NCI-H748 (cell line): ENCODE results near the gene AHRR.

ENCODE experiments used
- DNase-seq: peaks from one replicate; lab custom pipeline; 2025; ENCODE audit not compliant: unreplicated experiment; lab: John Stamatoyannopoulos, UW

The AHRR gene

DNA sequence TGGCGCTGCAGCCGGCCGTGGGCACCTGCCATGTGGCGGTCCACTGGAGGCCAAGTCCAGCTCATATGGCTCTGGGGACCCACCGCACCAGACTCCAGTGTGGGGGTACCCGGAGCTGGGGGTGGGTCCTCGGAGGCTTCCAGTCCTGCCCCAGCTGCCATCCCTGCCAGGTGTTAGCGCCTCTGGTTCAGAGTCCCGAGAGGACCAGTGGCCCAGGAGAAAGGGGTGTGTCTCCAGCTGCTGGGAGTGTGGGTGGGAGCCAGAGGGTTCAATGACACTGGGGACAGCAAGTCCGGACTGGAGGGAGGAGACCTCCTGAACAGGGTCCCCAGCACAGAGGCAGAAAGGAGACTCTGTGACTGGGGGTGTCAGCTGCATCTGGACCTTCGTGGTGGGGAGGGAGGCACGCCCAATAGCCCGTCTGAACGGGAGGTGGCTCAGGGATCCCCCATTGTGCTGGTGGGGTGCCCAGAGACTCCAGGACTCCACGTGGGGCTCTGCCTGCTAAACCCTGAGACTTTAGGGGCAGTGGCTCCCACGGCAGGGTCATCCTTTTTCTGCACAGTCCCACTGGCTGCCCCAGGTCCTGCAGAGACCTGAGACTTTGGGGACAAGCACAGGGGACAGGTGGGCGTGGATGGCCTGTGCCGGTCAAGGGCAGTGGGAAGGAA is 2.4 kb upstream of the AHRR start:
- peak; percentile 61 for DNase-seq

DNA sequence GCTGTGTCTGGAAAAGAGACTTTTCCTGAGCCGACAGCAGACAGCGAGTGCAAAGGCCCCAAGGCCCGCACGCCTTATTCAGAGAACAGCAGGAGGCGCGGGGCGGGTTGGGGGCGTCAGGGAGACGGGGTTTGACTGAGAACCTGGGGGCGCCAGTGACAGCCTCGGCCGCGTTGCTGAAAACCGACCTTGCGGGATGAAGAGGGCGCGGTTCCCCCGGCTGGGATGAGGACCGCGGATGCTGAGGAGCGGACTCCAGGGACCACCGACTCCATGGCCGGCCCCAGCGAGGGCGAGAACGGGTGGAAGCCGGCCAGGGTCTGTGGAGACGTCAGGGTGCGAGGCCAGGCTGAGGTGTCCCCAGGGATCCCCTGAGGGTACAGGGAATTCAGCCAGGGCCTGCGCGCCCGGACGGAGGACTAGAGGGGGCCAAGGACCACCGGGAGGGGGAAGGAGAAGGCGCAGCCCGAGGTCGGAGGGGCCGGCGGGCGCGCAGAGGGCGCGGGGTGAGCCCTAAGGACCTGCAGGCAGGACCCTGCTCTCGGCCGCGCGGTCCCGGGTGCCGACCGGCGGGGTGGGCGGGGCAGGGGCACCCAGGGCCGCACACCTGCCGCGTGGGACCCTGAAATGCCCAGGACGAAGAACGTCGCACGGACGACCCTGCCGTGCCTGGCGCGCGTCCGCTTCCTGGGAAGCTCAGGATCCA is 837 bp upstream of the AHRR start:
- peak; percentile 79 for DNase-seq

- no peak for DNase-seq
These were observed 275 bp downstream of the AHRR start for GRCh38 chr5:321726-322251.

GRCh38 chr5:322281-322941 is 897 bp downstream of the AHRR start:
- DNase-seq = no peak

GRCh38 chr5:322942-323879 is 1.7 kb downstream of the AHRR start:
- DNase-seq = peak; percentile 58

- no peak for DNase-seq
These were observed 3.5 kb downstream of the AHRR start for GRCh38 chr5:324736-325612.

DNA sequence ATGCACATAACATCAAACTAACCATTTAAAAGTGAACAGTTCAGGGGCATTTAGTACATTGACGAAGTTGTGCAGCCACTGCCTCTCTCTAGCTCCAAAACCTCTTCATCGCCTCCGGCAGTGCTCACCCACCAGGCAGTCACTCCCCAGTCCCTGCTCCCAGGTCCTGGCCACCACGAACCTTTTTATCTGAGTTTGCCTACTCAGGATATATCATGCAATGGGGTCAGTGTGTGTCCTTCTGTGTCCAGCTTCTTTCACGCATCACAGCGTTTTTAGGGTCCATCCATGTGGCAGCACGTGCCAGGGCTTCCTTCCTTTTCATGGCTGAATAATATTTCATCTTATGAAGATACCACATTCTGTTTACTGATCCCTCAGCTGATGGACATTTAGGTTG is 4.6 kb downstream of the AHRR start:
- DNase-seq = no peak

DNA sequence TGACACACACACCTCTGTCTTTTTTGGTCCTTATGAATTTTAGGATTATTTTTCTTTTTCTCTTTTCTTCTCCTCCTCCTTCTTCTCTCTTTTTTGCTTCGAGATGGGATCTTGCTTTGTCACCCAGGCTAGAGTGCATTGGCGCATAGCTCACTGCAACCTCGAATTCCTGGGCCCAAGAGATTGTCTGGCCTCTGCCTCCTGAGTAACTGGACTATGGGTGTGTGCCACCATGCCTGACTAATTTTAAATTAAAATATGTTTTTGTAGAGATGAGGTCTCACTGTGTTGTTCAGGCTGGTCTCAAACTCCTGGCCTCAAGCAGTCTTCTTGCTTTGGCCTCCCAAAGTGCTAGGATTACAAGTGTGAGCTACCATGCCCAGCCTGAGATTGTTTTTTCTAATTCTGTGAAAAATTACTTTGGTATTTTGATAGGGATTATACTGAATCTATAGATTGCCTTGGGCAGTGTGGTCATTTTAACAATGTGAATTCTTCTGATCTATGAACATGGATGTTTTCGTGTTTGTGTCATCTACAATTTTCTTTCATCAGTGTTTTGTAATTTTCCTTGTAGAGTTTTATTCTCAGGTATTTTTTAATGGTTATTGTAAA is 7.7 kb downstream of the AHRR start:
- DNase-seq = no peak

DNA sequence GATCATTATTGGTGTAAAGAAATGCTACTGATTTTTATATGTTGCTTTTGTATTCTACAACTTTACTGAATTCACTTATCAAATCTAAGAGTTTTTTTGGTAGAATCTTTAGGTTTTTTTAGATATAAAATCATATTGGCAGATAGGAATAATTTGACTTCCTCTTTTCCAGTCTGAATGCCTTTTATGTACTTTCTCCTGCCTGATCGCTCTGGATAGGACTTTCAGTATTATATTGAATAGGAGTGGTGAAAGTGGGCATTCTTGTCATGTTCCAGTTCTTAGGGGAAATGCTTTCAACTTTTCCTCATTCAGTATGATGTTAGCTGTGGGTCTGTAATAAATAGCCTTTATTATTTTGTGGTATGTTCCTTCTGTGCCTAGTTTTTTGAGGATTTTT is 8.3 kb downstream of the AHRR start:
- no peak for DNase-seq

- no peak for DNase-seq
These were observed 11.3 kb downstream of the AHRR start for GRCh38 chr5:332843-333242.

- no peak for DNase-seq
These were observed 12.4 kb downstream of the AHRR start for GRCh38 chr5:333945-334344.

DNA sequence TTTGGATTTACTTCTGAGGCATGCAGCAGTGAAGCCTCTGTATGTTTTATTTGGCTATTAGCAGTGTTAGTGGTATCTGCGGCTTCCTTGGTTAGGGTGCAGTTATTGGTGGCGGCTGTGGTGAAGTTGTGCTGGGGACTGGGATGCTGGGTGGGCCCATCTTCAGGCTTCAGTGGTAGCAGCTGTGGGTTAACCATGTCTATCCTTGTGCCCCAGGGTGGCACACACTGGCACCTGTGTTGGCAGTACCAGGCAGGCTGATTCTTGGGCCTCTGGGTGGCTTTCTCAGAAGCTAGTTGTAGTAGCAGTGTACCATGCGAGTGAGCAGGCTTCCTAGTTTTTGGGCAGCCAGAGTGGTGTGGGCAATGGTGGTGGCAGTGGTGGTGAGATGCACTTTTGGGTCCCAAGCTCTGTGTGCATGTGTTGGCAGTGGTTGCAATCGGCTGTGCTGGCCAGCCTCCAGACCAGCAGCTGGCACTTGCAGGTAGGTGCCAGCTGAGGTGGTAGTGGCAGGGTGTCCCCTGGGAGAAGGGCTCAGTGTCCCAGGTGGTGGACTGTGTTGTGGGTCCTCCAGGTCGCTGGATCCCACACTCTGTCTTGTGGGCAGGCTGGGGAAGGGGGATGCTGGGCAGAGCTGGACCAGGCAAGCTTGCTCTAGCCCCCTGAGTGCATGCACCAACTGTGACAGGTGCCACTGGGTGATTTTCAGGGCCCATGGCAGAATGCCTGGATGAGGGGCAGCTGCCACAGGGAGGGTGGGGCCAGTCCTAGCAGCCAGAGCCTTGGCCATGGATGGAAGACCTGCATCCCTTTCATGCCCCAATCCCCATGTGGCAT is 13.6 kb downstream of the AHRR start:
- no peak for DNase-seq

DNA sequence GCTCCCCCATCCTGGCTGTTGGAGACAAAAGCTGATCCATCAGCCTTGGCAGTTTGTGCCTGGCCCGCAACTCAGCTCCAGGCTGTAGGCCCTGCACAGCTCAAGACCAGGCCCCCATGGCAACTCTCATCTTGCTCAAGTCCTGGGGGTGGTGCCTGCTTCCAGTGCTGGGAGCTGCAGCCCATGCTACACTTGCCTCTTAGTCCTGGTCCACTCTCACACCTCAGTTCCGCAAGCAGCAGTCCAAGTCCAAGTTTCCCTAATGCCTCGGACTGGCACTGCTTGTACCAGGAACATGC is 14.2 kb downstream of the AHRR start:
- DNase-seq = no peak

DNA sequence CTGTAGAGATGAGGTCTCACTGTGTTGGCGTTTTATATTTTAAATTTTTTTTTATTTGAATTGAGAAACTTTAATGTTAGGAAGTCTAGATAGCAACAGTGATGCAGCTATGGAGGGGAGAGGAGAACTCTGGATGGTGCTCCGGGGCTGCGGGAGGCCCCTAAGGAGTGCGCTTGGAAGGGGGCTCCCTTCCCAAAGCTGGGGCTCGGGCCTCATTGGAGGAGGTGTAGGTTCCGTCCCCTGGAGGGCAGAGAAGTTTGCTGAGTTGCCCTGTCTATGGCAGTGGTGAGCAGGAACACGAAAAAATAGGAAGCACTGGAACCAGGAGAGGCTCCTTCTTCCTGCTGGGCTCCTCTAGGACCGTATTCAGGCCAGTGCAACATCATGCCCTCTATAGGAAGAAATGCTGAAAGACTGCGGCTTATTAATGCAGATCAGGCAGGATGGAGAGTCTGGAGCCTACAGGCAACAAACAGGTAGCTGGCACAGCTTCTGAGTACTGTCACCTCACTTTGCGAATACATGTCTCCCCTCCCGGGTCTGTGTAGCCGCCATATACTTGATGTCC is 16.1 kb downstream of the AHRR start:
- peak; percentile 59 for DNase-seq

GRCh38 chr5:342501-343460 is 21.3 kb downstream of the AHRR start:
- no peak for DNase-seq

DNA sequence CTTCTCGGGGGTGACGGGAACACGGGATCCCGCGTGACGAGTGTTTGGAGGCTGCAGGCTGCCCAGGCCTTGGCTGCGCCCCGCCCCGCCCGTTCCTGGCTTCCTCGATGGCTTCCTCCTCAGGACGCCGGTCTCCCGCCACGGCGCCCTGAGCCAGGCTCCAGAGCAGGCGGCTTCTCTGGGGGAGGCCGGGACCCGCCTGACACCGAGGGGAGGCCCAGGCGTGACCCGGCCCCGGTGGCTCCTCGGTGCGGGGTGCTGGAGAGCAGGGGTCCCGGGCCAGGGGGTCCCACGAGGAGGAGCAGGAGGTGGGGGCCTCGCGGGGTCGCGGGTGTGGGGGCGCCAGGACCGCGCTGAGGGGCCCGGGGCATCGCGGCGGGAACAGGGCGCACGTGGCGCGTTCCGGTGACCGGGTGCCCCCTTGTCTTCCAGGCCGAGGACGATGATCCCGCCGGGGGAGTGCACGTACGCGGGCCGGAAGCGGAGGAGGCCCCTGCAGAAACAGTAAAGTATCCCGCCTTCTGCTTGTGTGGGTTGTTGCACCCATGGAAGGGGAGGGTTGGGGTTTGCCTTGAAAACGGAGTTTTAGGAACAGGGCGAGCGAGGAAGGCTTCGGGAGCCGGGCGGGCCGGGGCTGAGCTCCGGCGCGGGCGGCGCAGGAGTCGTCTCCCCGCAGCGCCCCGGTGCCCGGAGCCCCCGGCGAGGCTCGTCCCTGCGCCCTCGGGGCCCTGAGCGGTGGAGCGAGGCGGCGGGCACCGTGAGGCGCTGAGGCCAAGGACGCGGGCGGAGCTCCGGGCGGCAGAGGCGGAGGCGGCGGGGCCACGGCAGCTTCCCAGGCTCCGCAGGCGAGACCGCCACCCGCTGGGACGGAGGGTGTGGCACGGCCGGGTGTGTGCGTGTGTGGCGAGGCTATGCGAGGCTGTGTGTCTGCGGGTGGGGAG is 22.2 kb downstream of the AHRR start:
- DNase-seq = no peak
